Fibroblast of lung (primary cell): Measurements from ENCODE around the gene FOXP2. TPM values are rescaled to one million over a fixed set of nuclear protein-coding genes. Genes with fewer than 3 reads are reported as not detected.

ENCODE experiments used
- DNase-seq, 2 donors: peaks; one replicate each; pipeline versions ENCODE4 v3.0.0 to v3.0.0-alpha.2; 2010; ENCODE audit warnings: low read depth in 2 of 2
- H2AFZ ChIP-seq: 2 replicates; pipeline ENCODE4 v1.5.1; 2012; ENCODE audit warnings: low read length, control low read depth, inconsistent platforms
- H3K27ac ChIP-seq: 2 replicates; pipeline ENCODE4 v1.5.1; 2011; ENCODE audit warnings: low read length, control low read depth; ENCODE audit not compliant: insufficient read depth
- H3K27me3 ChIP-seq: 2 replicates; pipeline ENCODE4 v1.5.1; 2011; ENCODE audit warnings: mild to moderate bottlenecking, low read length; ENCODE audit not compliant: control insufficient read depth, insufficient read depth
- H3K36me3 ChIP-seq: 2 replicates; pipeline ENCODE4 v1.5.1; 2011; ENCODE audit warnings: low read length; ENCODE audit not compliant: control insufficient read depth, insufficient read depth
- H3K4me1 ChIP-seq: 2 replicates; pipeline ENCODE4 v1.5.1; 2011; ENCODE audit warnings: low read length; ENCODE audit not compliant: control insufficient read depth, insufficient read depth; ENCODE audit errors: extremely low read depth
- H3K4me2 ChIP-seq: 2 replicates; pipeline ENCODE4 v1.5.1; 2011; ENCODE audit warnings: low read length, control low read depth; ENCODE audit not compliant: insufficient read depth; ENCODE audit errors: extremely low read depth
- H3K4me3 ChIP-seq, 4 experiments: fragments of 200-600 bp in 1 of 4; sonication (generic) in 1 of 4; replicated peaks in 1 of 4; 2 replicates each; pipeline ENCODE4 v1.5.1; 2011 to 2016; ENCODE audit warnings: low read length in 4 of 4, low read depth in 3 of 4, mild to moderate bottlenecking in 3 of 4, control low read depth in 2 of 4, inconsistent platforms in 1 of 4, mixed read lengths in 1 of 4; ENCODE audit not compliant: insufficient read depth in 1 of 4; ENCODE audit errors: control extremely low read depth in 1 of 4
- H3K79me2 ChIP-seq: 2 replicates; pipeline ENCODE4 v1.5.1; 2012; ENCODE audit warnings: mild to moderate bottlenecking, low read length, inconsistent platforms; ENCODE audit not compliant: control insufficient read depth, insufficient read depth
- H3K9ac ChIP-seq: 2 replicates; pipeline ENCODE4 v1.5.1; 2011; ENCODE audit warnings: mild to moderate bottlenecking, low read length, control low read depth; ENCODE audit not compliant: insufficient read depth
- H3K9me3 ChIP-seq: 2 replicates; pipeline ENCODE4 v1.5.1; 2012; ENCODE audit warnings: low read depth, low read length; ENCODE audit not compliant: control insufficient read depth, insufficient read depth
- H4K20me1 ChIP-seq: 2 replicates; pipeline ENCODE4 v1.5.1; 2011; ENCODE audit warnings: low read length; ENCODE audit not compliant: control insufficient read depth, insufficient read depth; ENCODE audit errors: extremely low read depth
- CTCF ChIP-seq, 2 donors: IDR thresholded peaks in 1 of 2; conservative IDR thresholded peaks in 1 of 2; 1 replicate in 1 of 2; 2 replicates in 1 of 2; pipeline ENCODE4 v1.5.1; 2011 to 2012; ENCODE audit warnings: low read length in 2 of 2, control low read depth in 1 of 2, inconsistent platforms in 1 of 2, low read depth in 1 of 2, mild to moderate bottlenecking in 1 of 2
- EZH2 ChIP-seq: IDR thresholded peaks from 2 replicates; pipeline ENCODE4 v1.5.1; 2012; ENCODE audit warnings: low read length, control low read depth, mild to moderate bottlenecking; ENCODE audit errors: missing control alignments
- polyA plus RNA-seq, 2 donors: library from polyadenylated mRNA; depleted of rRNA in 1 of 2; stranded (reverse) in 1 of 2; unstranded in 1 of 2; fragments of >200 nt; gene quantifications; 2 replicates each; pipeline ENCODE4 v1.2.1, GENCODE V29; 2011 to 2012; ENCODE audit warnings: missing spikeins in 1 of 2
- total RNA-seq: library from RNA; depleted of rRNA; stranded (reverse); fragments of >200 nt; gene quantifications from 2 replicates; pipeline ENCODE4 v1.2.1, GENCODE V29; 2014

The FOXP2 gene
- total and polyA plus RNA-seq, 2 donors (not counting 1 experiment from before 2014, with no cell fraction given) = 2.8 to 8.4 TPM

GRCh38 chr7:114588506-114588905 lies 173.9 kb downstream of the FOXP2 start:
- no peaks in the 10 kb centered on the region for H4K20me1 ChIP-seq
- no peak overlapping the region for H3K9ac ChIP-seq
- no peak overlapping the region for H2AFZ ChIP-seq
- H3K79me2 ChIP-seq = no peaks in the 10 kb centered on the region
- H3K4me1 ChIP-seq = no peaks in the 10 kb centered on the region
- H3K4me2 ChIP-seq = no peak overlapping the region
- no peak overlapping the region for H3K27ac ChIP-seq
- H3K9me3 ChIP-seq = no peaks in the 10 kb centered on the region
- H3K36me3 ChIP-seq = no peaks in the 10 kb centered on the region
- H3K4me3 ChIP-seq = no peak overlapping the region
- TF ChIP-seq CTCF (conservative IDR thresholded peaks at IDR 0.05 in 1 of 2, IDR thresholded peaks at IDR 0.05 in 1 of 2; ENCODE audit: low read depth in 1 of 2, low read length in 2 of 2) = no peak
- TF ChIP-seq EZH2 = no peak
- H3K27me3 ChIP-seq = no peaks in the 10 kb centered on the region
- no peak for DNase-seq

GRCh38 chr7:114589436-114589835 lies 174.8 kb downstream of the FOXP2 start:
- Histone ChIP-seq H3K27ac (no peak overlapping the region), H2AFZ (no peak overlapping the region), H3K9me3 (no peaks in the 10 kb centered on the region), H3K79me2 (no peaks in the 10 kb centered on the region), H3K4me1 (no peaks in the 10 kb centered on the region), H3K9ac (no peak overlapping the region), H3K4me3 (no peak overlapping the region), H4K20me1 (no peaks in the 10 kb centered on the region), H3K4me2 (no peak overlapping the region), H3K36me3 (no peaks in the 10 kb centered on the region), H3K27me3 (no peaks in the 10 kb centered on the region)
- TF ChIP-seq EZH2 (no peak), CTCF (conservative IDR thresholded peaks at IDR 0.05 in 1 of 2, IDR thresholded peaks at IDR 0.05 in 1 of 2; ENCODE audit: low read depth in 1 of 2, low read length in 2 of 2) (no peak)
- no peak for DNase-seq

GRCh38 chr7:114590298-114590697 lies 175.7 kb downstream of the FOXP2 start:
- H3K4me2 ChIP-seq = no peak overlapping the region
- no peak overlapping the region for H3K9ac ChIP-seq
- no peak for DNase-seq
- no peak overlapping the region for H2AFZ ChIP-seq
- no peaks in the 10 kb centered on the region for H3K79me2 ChIP-seq
- H4K20me1 ChIP-seq = no peaks in the 10 kb centered on the region
- no peak overlapping the region for H3K4me3 ChIP-seq
- no peaks in the 10 kb centered on the region for H3K36me3 ChIP-seq
- H3K27ac ChIP-seq = no peak overlapping the region
- no peaks in the 10 kb centered on the region for H3K4me1 ChIP-seq
- TF ChIP-seq CTCF (conservative IDR thresholded peaks at IDR 0.05 in 1 of 2, IDR thresholded peaks at IDR 0.05 in 1 of 2; ENCODE audit: low read depth in 1 of 2, low read length in 2 of 2) = no peak
- TF ChIP-seq EZH2 = no peak
- no peaks in the 10 kb centered on the region for H3K9me3 ChIP-seq
- H3K27me3 ChIP-seq = no peaks in the 10 kb centered on the region
